ENCODE data around the gene LINGO1.

LINGO1 gene

GRCh38 chr15:77650265-77650664 lies 17.6 kb upstream of the LINGO1 start:
- Histone ChIP-seq H3K4me1 (ENCODE audit: control insufficient read depth, insufficient read depth, low read length) (no peaks in the 10 kb centered on the region), H3K27me3 (ENCODE audit: control insufficient read depth, insufficient read depth, low read length) (peaks cover 12% of the 10 kb centered on the region), H3K9ac (ENCODE audit: low read length) (no peak overlapping the region), H3K36me3 (ENCODE audit: control insufficient read depth, insufficient read depth, low read length) (no peaks in the 10 kb centered on the region), H3K9me3 (ENCODE audit: control insufficient read depth, low read length) (no peaks in the 10 kb centered on the region), H3K4me3 (ENCODE audit: low read length) (no peak overlapping the region)

GRCh38 chr15:77649610-77650009 lies 16.9 kb upstream of the LINGO1 start:
- H3K36me3 ChIP-seq (ENCODE audit: control insufficient read depth, insufficient read depth, low read length) = no peaks in the 10 kb centered on the region
- no peaks in the 10 kb centered on the region for H3K9me3 ChIP-seq (ENCODE audit: control insufficient read depth, low read length)
- no peak overlapping the region for H3K9ac ChIP-seq (ENCODE audit: low read length)
- H3K27me3 ChIP-seq (ENCODE audit: control insufficient read depth, insufficient read depth, low read length) = peaks cover 10% of the 10 kb centered on the region
- no peak overlapping the region for H3K4me3 ChIP-seq (ENCODE audit: low read length)
- no peaks in the 10 kb centered on the region for H3K4me1 ChIP-seq (ENCODE audit: control insufficient read depth, insufficient read depth, low read length)

GRCh38 chr15:77649017-77649416 lies 16.3 kb upstream of the LINGO1 start:
- Histone ChIP-seq H3K9ac (ENCODE audit: low read length) (no peak overlapping the region), H3K9me3 (ENCODE audit: control insufficient read depth, low read length) (no peaks in the 10 kb centered on the region), H3K4me3 (ENCODE audit: low read length) (no peak overlapping the region), H3K36me3 (ENCODE audit: control insufficient read depth, insufficient read depth, low read length) (no peaks in the 10 kb centered on the region), H3K4me1 (ENCODE audit: control insufficient read depth, insufficient read depth, low read length) (no peaks in the 10 kb centered on the region), H3K27me3 (ENCODE audit: control insufficient read depth, insufficient read depth, low read length) (peaks cover 10% of the 10 kb centered on the region)

GRCh38 chr15:77647961-77648360 lies 15.2 kb upstream of the LINGO1 start:
- no peak overlapping the region for H3K9ac ChIP-seq (ENCODE audit: low read length)
- H3K27me3 ChIP-seq (ENCODE audit: control insufficient read depth, insufficient read depth, low read length) = peaks cover 6% of the 10 kb centered on the region
- H3K4me1 ChIP-seq (ENCODE audit: control insufficient read depth, insufficient read depth, low read length) = no peaks in the 10 kb centered on the region
- H3K36me3 ChIP-seq (ENCODE audit: control insufficient read depth, insufficient read depth, low read length) = no peaks in the 10 kb centered on the region
- H3K9me3 ChIP-seq (ENCODE audit: control insufficient read depth, low read length) = no peaks in the 10 kb centered on the region
- H3K4me3 ChIP-seq (ENCODE audit: low read length) = no peak overlapping the region

- H3K9ac ChIP-seq (ENCODE audit: low read length) = no peak overlapping the region
- no peaks in the 10 kb centered on the region for H3K36me3 ChIP-seq (ENCODE audit: control insufficient read depth, insufficient read depth, low read length)
- peaks cover 9% of the 10 kb centered on the region for H3K27me3 ChIP-seq (ENCODE audit: control insufficient read depth, insufficient read depth, low read length)
- H3K4me1 ChIP-seq (ENCODE audit: control insufficient read depth, insufficient read depth, low read length) = no peaks in the 10 kb centered on the region
- no peaks in the 10 kb centered on the region for H3K9me3 ChIP-seq (ENCODE audit: control insufficient read depth, low read length)
- H3K4me3 ChIP-seq (ENCODE audit: low read length) = no peak overlapping the region
These were observed 13.5 kb upstream of the LINGO1 start for GRCh38 chr15:77646104-77646694.

- no peaks in the 10 kb centered on the region for H3K9me3 ChIP-seq (ENCODE audit: control insufficient read depth, low read length)
- no peak overlapping the region for H3K9ac ChIP-seq (ENCODE audit: low read length)
- H3K4me3 ChIP-seq (ENCODE audit: low read length) = no peak overlapping the region
- H3K27me3 ChIP-seq (ENCODE audit: control insufficient read depth, insufficient read depth, low read length) = peaks cover 10% of the 10 kb centered on the region
- no peaks in the 10 kb centered on the region for H3K36me3 ChIP-seq (ENCODE audit: control insufficient read depth, insufficient read depth, low read length)
- no peaks in the 10 kb centered on the region for H3K4me1 ChIP-seq (ENCODE audit: control insufficient read depth, insufficient read depth, low read length)
These were observed 12.9 kb upstream of the LINGO1 start for GRCh38 chr15:77645602-77646001.

GRCh38 chr15:77644543-77645247 lies 12.0 kb upstream of the LINGO1 start:
- no peaks in the 10 kb centered on the region for H3K36me3 ChIP-seq (ENCODE audit: control insufficient read depth, insufficient read depth, low read length)
- H3K9ac ChIP-seq (ENCODE audit: low read length) = no peak overlapping the region
- peaks cover 13% of the 10 kb centered on the region for H3K27me3 ChIP-seq (ENCODE audit: control insufficient read depth, insufficient read depth, low read length)
- no peaks in the 10 kb centered on the region for H3K4me1 ChIP-seq (ENCODE audit: control insufficient read depth, insufficient read depth, low read length)
- no peaks in the 10 kb centered on the region for H3K9me3 ChIP-seq (ENCODE audit: control insufficient read depth, low read length)
- no peak overlapping the region for H3K4me3 ChIP-seq (ENCODE audit: low read length)

GRCh38 chr15:77643764-77644163 lies 11.1 kb upstream of the LINGO1 start:
- H3K4me3 ChIP-seq (ENCODE audit: low read length) = no peak overlapping the region
- H3K4me1 ChIP-seq (ENCODE audit: control insufficient read depth, insufficient read depth, low read length) = no peaks in the 10 kb centered on the region

GRCh38 chr15:77642793-77643430 lies 10.2 kb upstream of the LINGO1 start:
- no peak overlapping the region for H3K9ac ChIP-seq (ENCODE audit: low read length)
- H3K27me3 ChIP-seq (ENCODE audit: control insufficient read depth, insufficient read depth, low read length) = peaks cover 13% of the 10 kb centered on the region
- no peaks in the 10 kb centered on the region for H3K9me3 ChIP-seq (ENCODE audit: control insufficient read depth, low read length)
- H3K36me3 ChIP-seq (ENCODE audit: control insufficient read depth, insufficient read depth, low read length) = no peaks in the 10 kb centered on the region
- H3K4me3 ChIP-seq (ENCODE audit: low read length) = no peak overlapping the region
- H3K4me1 ChIP-seq (ENCODE audit: control insufficient read depth, insufficient read depth, low read length) = no peaks in the 10 kb centered on the region

More at GRCh38 chr15:77643764-77644163, 11.1 kb upstream of the LINGO1 start:
- H3K9ac ChIP-seq (ENCODE audit: low read length) = no peak overlapping the region
- H3K27me3 ChIP-seq (ENCODE audit: control insufficient read depth, insufficient read depth, low read length) = peaks cover 13% of the 10 kb centered on the region
- no peaks in the 10 kb centered on the region for H3K9me3 ChIP-seq (ENCODE audit: control insufficient read depth, low read length)
- H3K36me3 ChIP-seq (ENCODE audit: control insufficient read depth, insufficient read depth, low read length) = no peaks in the 10 kb centered on the region

- H3K9ac ChIP-seq (ENCODE audit: low read length) = no peak overlapping the region
- no peaks in the 10 kb centered on the region for H3K36me3 ChIP-seq (ENCODE audit: control insufficient read depth, insufficient read depth, low read length)
- no peaks in the 10 kb centered on the region for H3K9me3 ChIP-seq (ENCODE audit: control insufficient read depth, low read length)
- H3K4me3 ChIP-seq (ENCODE audit: low read length) = no peak overlapping the region
- H3K4me1 ChIP-seq (ENCODE audit: control insufficient read depth, insufficient read depth, low read length) = no peaks in the 10 kb centered on the region
- peaks cover 10% of the 10 kb centered on the region for H3K27me3 ChIP-seq (ENCODE audit: control insufficient read depth, insufficient read depth, low read length)
These were observed 9.3 kb upstream of the LINGO1 start for GRCh38 chr15:77641999-77642398.

GRCh38 chr15:77640615-77641014 lies 7.9 kb upstream of the LINGO1 start:
- Histone ChIP-seq H3K9ac (ENCODE audit: low read length) (no peak overlapping the region), H3K36me3 (ENCODE audit: control insufficient read depth, insufficient read depth, low read length) (no peaks in the 10 kb centered on the region), H3K4me1 (ENCODE audit: control insufficient read depth, insufficient read depth, low read length) (no peaks in the 10 kb centered on the region), H3K9me3 (ENCODE audit: control insufficient read depth, low read length) (no peaks in the 10 kb centered on the region), H3K27me3 (ENCODE audit: control insufficient read depth, insufficient read depth, low read length) (peaks cover 20% of the 10 kb centered on the region), H3K4me3 (ENCODE audit: low read length) (no peak overlapping the region)

- peaks cover 29% of the 10 kb centered on the region for H3K27me3 ChIP-seq (ENCODE audit: control insufficient read depth, insufficient read depth, low read length)
- H3K9me3 ChIP-seq (ENCODE audit: control insufficient read depth, low read length) = no peaks in the 10 kb centered on the region
- H3K4me3 ChIP-seq (ENCODE audit: low read length) = no peak overlapping the region
- no peak overlapping the region for H3K9ac ChIP-seq (ENCODE audit: low read length)
- no peaks in the 10 kb centered on the region for H3K36me3 ChIP-seq (ENCODE audit: control insufficient read depth, insufficient read depth, low read length)
- H3K4me1 ChIP-seq (ENCODE audit: control insufficient read depth, insufficient read depth, low read length) = peaks cover 4% of the 10 kb centered on the region
These were observed 6.7 kb upstream of the LINGO1 start for GRCh38 chr15:77639431-77639830.

All from mucosa of stomach (tissue), 1 donor.